Prostate gland (tissue), 2 donors: ENCODE measurements around the gene BRICD5. TPM values are rescaled to one million over a fixed set of nuclear protein-coding genes. Genes with fewer than 3 reads are reported as not detected.

Source experiments
- DNase-seq: peaks from one replicate; pipeline ENCODE4 v3.0.0-alpha.2; 2019; ENCODE audit warnings: low spot score
- H3K27ac ChIP-seq, 2 donors: fragments of 200-600 bp; sonication (generic); 2 replicates each; pipeline ENCODE4 v1.5.1; 2017 to 2019
- H3K27me3 ChIP-seq: fragments of 200-600 bp; sonication (generic); replicated peaks from 2 replicates; pipeline ENCODE4 v1.5.1; 2019; ENCODE audit not compliant: insufficient read depth
- H3K36me3 ChIP-seq, 2 donors: fragments of 200-600 bp; sonication (generic); 1 replicate in 1 of 2; 2 replicates in 1 of 2; pipeline versions ENCODE4 v1.5.1 to v1.8.1; 2017 to 2019
- H3K4me1 ChIP-seq: fragments of 200-600 bp; sonication (generic); replicated peaks from 2 replicates; pipeline ENCODE4 v1.5.1; 2019
- H3K4me3 ChIP-seq, 2 donors: fragments of 200-600 bp; sonication (generic); 2 replicates each; pipeline ENCODE4 v1.5.1; 2017 to 2019
- H3K9me3 ChIP-seq: fragments of 200-600 bp; sonication (generic); 2 replicates; pipeline ENCODE4 v1.5.1; 2017
- POLR2A ChIP-seq: fragments of 450-650 bp; IDR thresholded peaks from one replicate; pipeline ENCODE4 v1.6.1; 2016; ENCODE audit warnings: antibody characterized with exemption, mild to moderate bottlenecking
- POLR2AphosphoS5 ChIP-seq: sonication (generic); formaldehyde crosslinking; IDR thresholded peaks from one replicate; pipeline ENCODE4 v1.6.1; 2017; ENCODE audit warnings: antibody characterized with exemption
- whole genome bisulfite sequencing: methylation state at CpG from one replicate; pipeline ENCODE4 v1.1.5; 2018; 5-methylcytosine and 5-hydroxymethylcytosine counted together
- intact Hi-C: fragments of 100-400 bp; cut with DNase I; formaldehyde crosslinking; loops from one replicate; pipeline ENCODE4 v1.14.2; 2022
- total RNA-seq, 2 donors: library from RNA; depleted of rRNA; stranded (reverse); fragments of >200 nt; gene quantifications; one replicate each; pipeline ENCODE4 v1.1.0, GENCODE V29; 2016
- TF ChIP-seq, protein P1 (sequence below), 4 experiments: fragments of 200-600 bp in 2 of 4; fragments of 450-650 bp in 2 of 4; sonication (generic) in 2 of 4; IDR thresholded peaks; 1 replicate in 3 of 4; 2 replicates in 1 of 4; pipeline ENCODE4 v1.5.1; 2016 to 2019; ENCODE audit warnings: antibody characterized with exemption in 4 of 4, mild to moderate bottlenecking in 2 of 4, moderate library complexity in 2 of 4

Gene BRICD5
- total RNA-seq, 2 donors from 2014 or later: 18.4 to 26.2 TPM

DNA sequence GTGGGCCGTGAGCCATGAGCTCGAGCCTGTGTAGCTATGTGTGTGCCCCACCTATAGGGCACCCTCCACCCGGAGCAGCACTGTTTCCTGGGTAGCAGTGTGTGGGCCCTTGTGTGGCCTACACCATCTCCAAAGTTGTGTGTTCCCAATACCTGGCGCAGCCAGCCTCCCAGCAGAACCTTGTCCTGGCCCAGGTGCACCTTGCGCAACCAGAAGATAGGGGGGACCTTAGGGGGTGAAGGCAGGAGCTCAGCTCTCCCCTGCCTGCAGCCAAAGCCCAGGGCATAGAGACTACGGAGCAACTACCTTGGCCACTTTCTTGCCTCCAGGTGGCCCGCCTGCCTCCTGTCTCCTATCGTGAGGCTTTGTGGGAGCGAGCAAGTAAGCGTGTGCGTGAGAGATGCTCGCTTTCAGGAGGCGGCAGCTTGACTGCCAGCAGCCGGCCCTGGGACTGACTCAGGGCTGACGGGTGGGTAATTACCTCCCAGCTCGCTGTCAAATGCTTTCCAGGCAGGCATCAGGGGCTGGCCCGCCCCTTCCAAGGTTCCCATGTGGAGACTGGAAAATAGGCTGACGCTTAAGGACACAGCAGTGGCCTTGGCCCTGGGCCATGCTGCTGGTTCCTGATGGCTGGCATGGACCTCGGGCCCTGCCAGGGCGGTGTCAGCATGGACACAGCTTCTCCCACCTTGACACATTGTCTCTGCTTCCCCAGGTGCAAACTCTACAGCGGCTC is 36.1 kb downstream of the BRICD5 start:
- Histone ChIP-seq H3K9me3 (no peaks in the 10 kb centered on the region), H3K4me1 (no peaks in the 10 kb centered on the region), H3K27me3 (no peaks in the 10 kb centered on the region), H3K36me3 (peaks cover 7 to 14% of the 10 kb centered on the region in 2 donors), H3K4me3 (no peak overlapping the region), H3K27ac (no peak overlapping the region)
- TF ChIP-seq POLR2AphosphoS5 (no peak), POLR2A (no peak)
- TF ChIP-seq, protein P1, sequence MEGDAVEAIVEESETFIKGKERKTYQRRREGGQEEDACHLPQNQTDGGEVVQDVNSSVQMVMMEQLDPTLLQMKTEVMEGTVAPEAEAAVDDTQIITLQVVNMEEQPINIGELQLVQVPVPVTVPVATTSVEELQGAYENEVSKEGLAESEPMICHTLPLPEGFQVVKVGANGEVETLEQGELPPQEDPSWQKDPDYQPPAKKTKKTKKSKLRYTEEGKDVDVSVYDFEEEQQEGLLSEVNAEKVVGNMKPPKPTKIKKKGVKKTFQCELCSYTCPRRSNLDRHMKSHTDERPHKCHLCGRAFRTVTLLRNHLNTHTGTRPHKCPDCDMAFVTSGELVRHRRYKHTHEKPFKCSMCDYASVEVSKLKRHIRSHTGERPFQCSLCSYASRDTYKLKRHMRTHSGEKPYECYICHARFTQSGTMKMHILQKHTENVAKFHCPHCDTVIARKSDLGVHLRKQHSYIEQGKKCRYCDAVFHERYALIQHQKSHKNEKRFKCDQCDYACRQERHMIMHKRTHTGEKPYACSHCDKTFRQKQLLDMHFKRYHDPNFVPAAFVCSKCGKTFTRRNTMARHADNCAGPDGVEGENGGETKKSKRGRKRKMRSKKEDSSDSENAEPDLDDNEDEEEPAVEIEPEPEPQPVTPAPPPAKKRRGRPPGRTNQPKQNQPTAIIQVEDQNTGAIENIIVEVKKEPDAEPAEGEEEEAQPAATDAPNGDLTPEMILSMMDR (IDR thresholded peaks at IDR 0.05): no peak
- intact Hi-C loops: no loop called here
- 92% methylated on average over 19 of the region's 21 CpGs for WGBS
- no peak for DNase-seq

- Histone ChIP-seq H3K27me3 (no peaks in the 10 kb centered on the region), H3K4me3 (no peak overlapping the region), H3K36me3 (peaks cover 7 to 14% of the 10 kb centered on the region in 2 donors), H3K9me3 (no peaks in the 10 kb centered on the region), H3K4me1 (no peaks in the 10 kb centered on the region), H3K27ac (no peak overlapping the region)
- TF ChIP-seq POLR2AphosphoS5 (no peak), POLR2A (no peak)
- TF ChIP-seq, protein P1 (IDR thresholded peaks at IDR 0.05): no peak
- WGBS: 84% methylated on average over 4 of the region's 4 CpGs
- intact Hi-C loops: no loop called here
- no peak for DNase-seq
Measured at GRCh38 chr16:2173916-2174315, 36.7 kb downstream of the BRICD5 start.

DNA sequence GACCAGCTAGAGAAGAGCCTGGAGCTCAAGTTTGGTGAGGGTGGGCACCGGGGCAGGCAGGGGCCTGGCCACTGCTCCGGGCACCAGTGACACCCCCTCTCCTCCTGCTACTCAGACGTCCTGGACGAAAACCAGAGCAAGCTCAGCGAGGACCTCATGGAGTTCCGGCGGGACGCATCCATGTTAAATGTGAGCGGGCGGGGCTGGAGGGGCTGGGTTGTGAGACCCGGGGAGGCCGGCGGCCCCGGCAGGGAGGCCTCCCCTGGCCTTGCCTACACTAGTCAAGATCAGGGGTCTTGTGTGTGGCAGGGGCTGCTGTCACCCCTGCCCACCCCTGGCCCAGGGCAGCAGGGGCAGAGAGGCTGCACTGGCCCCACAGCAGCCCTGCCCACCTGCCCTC is 37.3 kb downstream of the BRICD5 start:
- 94% methylated on average over 14 of the region's 14 CpGs for WGBS
- no peak for DNase-seq
- Histone ChIP-seq H3K27ac (no peak overlapping the region), H3K27me3 (no peaks in the 10 kb centered on the region), H3K36me3 (peaks cover 7 to 14% of the 10 kb centered on the region in 2 donors), H3K4me1 (no peaks in the 10 kb centered on the region), H3K9me3 (no peaks in the 10 kb centered on the region), H3K4me3 (no peak overlapping the region)
- intact Hi-C loops: no loop called here
- TF ChIP-seq, protein P1 (IDR thresholded peaks at IDR 0.05): no peak
- no peak for TF ChIP-seq POLR2AphosphoS5
- no peak for TF ChIP-seq POLR2A

- Histone ChIP-seq H3K9me3 (no peaks in the 10 kb centered on the region), H3K36me3 (peaks cover 7 to 18% of the 10 kb centered on the region in 2 donors), H3K4me1 (no peaks in the 10 kb centered on the region), H3K27ac (no peak overlapping the region), H3K4me3 (no peak overlapping the region), H3K27me3 (no peaks in the 10 kb centered on the region)
- intact Hi-C loops: no loop called here
- 90% methylated on average over 29 of the region's 29 CpGs for WGBS
- no peak for DNase-seq
- TF ChIP-seq, protein P1 (IDR thresholded peaks at IDR 0.05): no peak
Measured at GRCh38 chr16:2172688-2173335, 37.9 kb downstream of the BRICD5 start.
